HG03378 (cell line): ENCODE results near the gene DDX11.
"Not testable (repeated sequence)": the region's sequence is repeated elsewhere in the genome, so short reads cannot be mapped to it uniquely, and the experiment has no call there.

Experiments used
- ATAC-seq: cut with Tn5 transposase; IDR thresholded peaks from one replicate; pipeline ENCODE4 v1.9.1; 2021; ENCODE audit warnings: mild to moderate bottlenecking, moderate library complexity; ENCODE audit not compliant: unreplicated experiment

DDX11 gene

GRCh38 chr12:31073527-31074332 is at the start of gene DDX11:
DDX11 (plus strand) TSS chr12:31073860; CDS start chr12:31078394, 4,534 bp downstream.
- ATAC-seq: peak; percentile 91

- ATAC-seq: no peak
These were observed 47.5 kb upstream of the DDX11 start for GRCh38 chr12:31026202-31026601.

GRCh38 chr12:31027006-31027405 is 46.7 kb upstream of the DDX11 start:
- not testable (repeated sequence) for ATAC-seq

GRCh38 chr12:31029468-31029867 is 44.2 kb upstream of the DDX11 start:
- ATAC-seq: no peak

GRCh38 chr12:31029916-31030562 is 43.6 kb upstream of the DDX11 start:
- no peak for ATAC-seq

- ATAC-seq: no peak
These were observed 41.7 kb upstream of the DDX11 start for GRCh38 chr12:31031951-31032335.

- no peak for ATAC-seq
These were observed 40.5 kb upstream of the DDX11 start for GRCh38 chr12:31033146-31033545.

- no peak for ATAC-seq
These were observed 40.0 kb upstream of the DDX11 start for GRCh38 chr12:31033681-31034080.

- ATAC-seq: no peak
These were observed 39.3 kb upstream of the DDX11 start for GRCh38 chr12:31034372-31034771.

GRCh38 chr12:31035226-31035625 is 38.4 kb upstream of the DDX11 start:
- ATAC-seq: no peak

- ATAC-seq: no peak
These were observed 37.5 kb upstream of the DDX11 start for GRCh38 chr12:31035967-31036665.

- no peak for ATAC-seq
These were observed 36.6 kb upstream of the DDX11 start for GRCh38 chr12:31037028-31037427.

- ATAC-seq: no peak
These were observed 35.7 kb upstream of the DDX11 start for GRCh38 chr12:31037931-31038330.

GRCh38 chr12:31041033-31041564 is 32.6 kb upstream of the DDX11 start:
- ATAC-seq: no peak

GRCh38 chr12:31050143-31050542 is 23.5 kb upstream of the DDX11 start:
- not testable (repeated sequence) for ATAC-seq

GRCh38 chr12:31050548-31050947 is 23.1 kb upstream of the DDX11 start:
- not testable (repeated sequence) for ATAC-seq

GRCh38 chr12:31051692-31052091 is 22.0 kb upstream of the DDX11 start:
- ATAC-seq: peak; percentile 64

- ATAC-seq: peak; percentile 18
These were observed 21.5 kb upstream of the DDX11 start for GRCh38 chr12:31052121-31052520.

- ATAC-seq: not testable (repeated sequence)
These were observed 20.8 kb upstream of the DDX11 start for GRCh38 chr12:31052666-31053439.

GRCh38 chr12:31053944-31054343 is 19.7 kb upstream of the DDX11 start:
- ATAC-seq: not testable (repeated sequence)

GRCh38 chr12:31057671-31058070 is 16.0 kb upstream of the DDX11 start:
- no peak for ATAC-seq
